GM18505 (cell line): ENCODE results near the gene TADA3.

ENCODE experiments used
- ATAC-seq: cut with Tn5 transposase; IDR thresholded peaks from one replicate; pipeline ENCODE4 v1.9.1; 2021; ENCODE audit not compliant: unreplicated experiment
- POLR2A ChIP-seq: IDR thresholded peaks from 4 replicates; pipeline ENCODE4 v1.6.1; 2011; ENCODE audit warnings: borderline replicate concordance; ENCODE audit not compliant: insufficient read depth, insufficient read length; ENCODE audit errors: extremely low read depth

The TADA3 gene

DNA sequence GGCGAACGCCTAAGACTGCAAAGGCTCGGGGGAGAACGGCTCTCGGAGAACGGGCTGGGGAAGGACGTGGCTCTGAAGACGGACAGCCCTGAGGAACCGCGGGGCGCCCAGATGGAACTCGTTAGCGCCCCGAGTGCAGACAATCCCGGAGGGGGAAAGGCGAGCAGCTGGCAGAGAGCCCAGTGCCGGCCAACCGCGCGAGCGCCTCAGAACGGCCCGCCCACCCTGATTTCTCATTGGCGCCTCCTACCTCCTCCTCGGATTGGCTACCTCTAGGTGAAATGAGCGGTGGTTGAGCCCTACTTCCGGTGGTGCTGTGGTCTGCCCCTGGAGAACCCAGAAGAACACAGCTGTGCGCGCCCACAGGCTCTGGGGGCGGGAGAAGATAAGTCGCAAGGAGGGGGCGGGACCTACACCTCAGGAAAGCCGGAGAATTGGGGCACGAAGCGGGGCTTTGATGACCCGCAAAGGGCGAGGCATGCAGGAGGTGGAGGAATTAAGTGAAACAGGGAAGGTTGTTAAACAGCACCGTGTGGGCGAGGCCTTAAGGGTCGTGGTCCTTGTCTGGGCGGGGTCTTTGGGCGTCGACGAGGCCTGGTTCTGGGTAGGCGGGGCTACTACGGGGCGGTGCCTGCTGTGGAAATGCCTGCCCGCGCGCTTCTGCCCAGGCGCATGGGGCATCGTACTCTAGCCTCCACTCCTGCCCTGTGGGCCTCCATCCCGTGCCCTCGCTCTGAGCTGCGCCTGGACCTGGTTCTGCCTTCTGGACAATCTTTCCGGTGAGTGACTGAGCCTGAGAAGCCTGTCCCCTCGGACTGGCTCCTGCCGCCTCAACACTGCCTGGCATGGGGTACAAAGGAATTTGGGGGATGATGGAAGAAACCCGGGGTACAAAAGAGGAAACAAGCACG lies 42.4 kb downstream of the TADA3 start, which contains the start of gene OGG1:
OGG1 (plus strand) TSS at position 308 of the 911 bp plus-strand sequence; CDS start at position 643, 335 bp downstream.
- peak; percentile 86 for ATAC-seq
- TF ChIP-seq POLR2A: peak; percentile 62

GRCh38 chr3:9749296-9749644 lies 43.0 kb downstream of the TADA3 start:
- TF ChIP-seq POLR2A: no peak
- no peak for ATAC-seq

DNA sequence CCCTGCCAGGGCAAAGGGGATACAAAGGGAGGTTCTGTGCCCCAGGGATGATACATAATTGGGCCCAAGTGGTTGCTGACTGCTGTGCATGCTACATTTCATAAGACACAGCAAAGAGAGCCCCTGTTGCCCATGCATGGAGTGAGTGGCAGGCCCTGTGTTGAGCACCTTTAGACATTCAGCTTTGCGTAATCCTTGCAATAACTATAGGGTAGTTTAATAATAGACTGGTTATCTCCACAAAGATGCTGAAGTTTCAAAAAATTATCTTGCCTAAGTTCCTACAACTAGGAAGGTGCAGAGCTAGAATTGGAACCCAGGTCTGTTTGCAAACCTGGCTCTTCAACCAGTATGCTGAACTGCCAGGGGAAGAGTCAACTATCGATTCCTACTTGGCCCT lies 44.2 kb downstream of the TADA3 start:
- ATAC-seq: no peak
- TF ChIP-seq POLR2A: no peak

DNA sequence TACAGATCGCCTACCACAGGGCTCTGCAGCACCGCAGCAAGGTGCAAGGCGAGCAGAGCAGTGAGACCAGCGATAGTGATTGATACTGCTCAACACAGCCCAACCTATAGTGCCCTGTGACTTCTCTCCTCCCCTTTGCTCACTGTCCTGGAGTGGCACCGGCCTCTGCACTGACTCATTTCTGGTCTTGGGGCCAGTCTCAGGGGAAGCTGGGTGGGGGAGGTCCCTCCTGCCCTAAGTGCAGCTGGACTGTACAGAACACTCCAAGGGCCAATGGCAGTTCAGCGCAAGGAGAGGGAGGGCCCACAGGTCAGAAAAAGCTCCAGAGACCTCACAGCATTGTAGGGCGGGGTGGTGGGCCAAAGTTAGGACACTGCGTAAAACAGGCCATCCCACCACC lies 45.0 kb downstream of the TADA3 start:
- ATAC-seq: no peak
- TF ChIP-seq POLR2A: no peak

DNA sequence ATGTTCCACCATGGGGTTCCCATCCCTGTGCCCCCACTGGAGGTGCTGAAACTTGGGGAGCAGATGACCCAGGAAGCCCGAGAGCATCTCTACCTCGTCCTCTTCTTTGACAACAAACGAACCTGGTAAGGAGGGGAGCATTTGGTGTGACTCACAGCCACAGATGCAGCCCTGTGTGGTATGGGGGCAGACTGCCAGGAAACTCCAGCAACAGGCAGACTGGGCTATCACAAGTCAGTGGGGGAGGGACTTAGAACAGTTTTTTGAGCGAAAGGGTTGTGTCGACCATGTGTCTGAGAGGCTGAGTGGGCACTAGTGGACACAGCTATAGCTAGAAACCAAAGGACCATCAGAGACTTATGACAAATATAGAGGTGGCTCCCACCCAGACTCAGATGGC lies 45.9 kb downstream of the TADA3 start:
- ATAC-seq: no peak
- TF ChIP-seq POLR2A: no peak

DNA sequence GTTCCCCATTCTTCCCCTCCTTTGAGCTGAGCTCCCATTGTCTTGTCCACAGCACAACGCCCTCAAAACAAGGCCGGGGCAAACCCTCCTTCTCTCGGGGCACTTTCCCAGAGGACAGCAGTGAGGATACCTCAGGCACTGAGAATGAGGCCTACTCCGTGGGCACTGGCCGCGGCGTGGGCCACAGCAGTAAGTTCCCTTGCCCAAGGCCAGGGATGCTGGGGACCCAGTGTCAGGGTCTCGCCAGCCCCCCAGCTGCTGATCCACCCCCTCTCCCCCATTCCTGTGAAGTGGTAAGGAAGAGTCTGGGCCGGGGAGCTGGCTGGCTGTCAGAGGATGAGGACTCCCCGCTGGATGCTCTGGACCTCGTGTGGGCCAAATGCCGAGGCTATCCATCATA lies 46.8 kb downstream of the TADA3 start:
- no peak for TF ChIP-seq POLR2A
- no peak for ATAC-seq

DNA sequence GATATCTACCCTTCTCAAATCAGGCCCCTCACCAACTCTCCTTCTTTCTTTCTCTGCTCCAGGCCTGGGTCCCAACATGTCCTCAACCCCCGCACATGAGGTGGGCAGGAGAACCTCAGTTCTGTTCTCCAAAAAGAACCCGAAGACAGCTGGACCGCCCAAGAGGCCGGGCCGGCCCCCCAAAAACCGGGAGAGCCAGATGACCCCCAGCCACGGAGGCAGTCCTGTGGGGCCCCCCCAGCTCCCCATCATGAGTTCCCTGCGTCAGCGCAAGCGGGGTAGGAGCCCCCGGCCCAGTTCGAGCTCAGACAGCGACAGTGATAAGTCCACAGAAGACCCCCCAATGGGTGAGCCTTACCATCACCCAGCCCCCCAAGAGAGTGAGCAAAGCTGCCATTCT lies 48.1 kb downstream of the TADA3 start:
- TF ChIP-seq POLR2A: no peak
- no peak for ATAC-seq

DNA sequence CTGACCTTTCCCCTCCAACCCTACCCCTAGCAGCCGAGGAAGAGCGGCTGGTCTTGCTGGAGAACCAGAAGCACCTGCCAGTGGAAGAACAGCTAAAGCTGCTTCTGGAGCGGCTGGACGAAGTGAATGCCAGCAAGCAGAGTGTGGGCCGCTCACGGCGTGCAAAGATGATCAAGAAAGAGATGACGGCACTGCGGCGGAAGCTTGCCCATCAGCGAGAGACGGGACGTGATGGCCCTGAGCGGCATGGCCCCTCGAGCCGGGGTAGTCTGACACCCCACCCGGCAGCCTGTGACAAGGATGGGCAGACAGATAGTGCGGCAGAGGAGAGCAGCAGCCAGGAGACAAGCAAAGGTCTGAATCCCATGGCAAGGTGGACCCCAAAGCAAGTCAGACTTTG lies 48.7 kb downstream of the TADA3 start:
- ATAC-seq: no peak
- TF ChIP-seq POLR2A: no peak

GRCh38 chr3:9742560-9742959 lies 49.7 kb downstream of the TADA3 start:
- no peak for ATAC-seq
- TF ChIP-seq POLR2A: no peak

GRCh38 chr3:9739181-9739580 lies 53.1 kb downstream of the TADA3 start:
- ATAC-seq: no peak
- TF ChIP-seq POLR2A: no peak

- ATAC-seq: no peak
- TF ChIP-seq POLR2A: no peak
Observed at GRCh38 chr3:9736831-9737230, 55.4 kb downstream of the TADA3 start.

DNA sequence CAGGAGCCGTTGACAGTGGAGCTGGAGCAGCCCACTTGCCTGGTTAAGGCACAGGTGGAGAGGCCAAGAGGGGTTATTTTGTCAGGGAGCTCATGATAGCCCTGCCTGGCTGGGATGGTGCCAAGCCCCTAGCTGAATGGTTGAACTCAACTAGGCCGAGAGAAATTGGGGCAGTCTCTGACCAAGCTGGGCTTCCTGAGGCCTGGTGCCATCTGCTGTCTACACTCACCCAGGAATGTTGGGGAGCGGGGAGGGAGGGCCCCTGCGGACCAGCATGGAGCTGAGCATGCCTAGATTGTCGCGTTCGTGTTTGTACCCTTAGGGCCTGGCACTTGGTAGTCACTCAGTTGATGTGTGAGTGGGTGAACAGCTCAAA lies 59.5 kb downstream of the TADA3 start:
- no peak for ATAC-seq
- no peak for TF ChIP-seq POLR2A

GRCh38 chr3:9732080-9732739 lies 60.1 kb downstream of the TADA3 start:
- ATAC-seq: no peak
- no peak for TF ChIP-seq POLR2A

DNA sequence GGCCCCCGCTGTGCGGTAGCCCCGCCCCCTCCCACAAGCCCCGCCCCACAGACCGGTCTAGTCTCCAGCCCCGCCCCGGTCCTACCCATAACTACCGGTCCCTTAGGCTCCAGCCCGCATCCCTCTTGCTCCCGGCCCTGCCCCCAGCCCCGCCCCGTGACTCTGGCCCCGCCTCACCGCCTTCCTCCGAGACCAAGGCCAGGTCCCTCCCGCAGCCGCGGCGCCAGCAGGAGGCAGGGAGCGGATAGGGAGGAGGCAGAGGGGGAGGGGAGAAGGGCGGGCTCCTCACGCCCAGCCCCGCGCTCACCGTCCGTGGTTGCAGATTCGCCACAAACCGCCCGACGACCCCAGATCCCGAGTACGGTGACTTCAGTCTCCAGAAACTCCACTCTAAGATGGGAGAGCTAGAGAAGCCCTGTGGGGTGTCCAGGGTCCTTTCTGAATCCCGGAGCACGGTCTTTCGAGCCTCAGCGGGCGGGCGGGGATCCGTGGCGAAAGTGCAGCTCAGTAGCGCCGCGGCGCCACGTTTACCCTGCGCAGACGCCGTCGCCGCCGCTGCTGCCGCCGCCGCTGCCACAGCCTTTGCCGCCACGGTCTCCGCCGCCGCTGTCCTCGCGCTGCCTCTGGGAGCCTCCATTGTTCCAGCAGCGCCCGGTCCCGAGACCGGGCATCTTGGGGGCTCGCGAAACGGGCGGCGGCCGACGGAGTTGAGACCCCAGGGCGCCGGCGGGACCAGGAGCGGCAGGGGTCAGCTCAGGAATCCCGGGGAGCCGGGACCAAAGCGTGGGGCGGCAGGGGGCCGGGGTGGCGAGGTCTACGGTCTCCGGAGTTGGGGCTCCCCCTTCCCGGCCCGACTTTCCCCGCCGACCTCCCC lies 60.8 kb downstream of the TADA3 start, which contains the start of gene BRPF1:
BRPF1 (plus strand) TSS at position 530 of the 874 bp plus-strand sequence. CDS start 2,406 bp downstream, outside the sequence.
- peak; percentile 92 for ATAC-seq
- TF ChIP-seq POLR2A: peak; percentile 74

DNA sequence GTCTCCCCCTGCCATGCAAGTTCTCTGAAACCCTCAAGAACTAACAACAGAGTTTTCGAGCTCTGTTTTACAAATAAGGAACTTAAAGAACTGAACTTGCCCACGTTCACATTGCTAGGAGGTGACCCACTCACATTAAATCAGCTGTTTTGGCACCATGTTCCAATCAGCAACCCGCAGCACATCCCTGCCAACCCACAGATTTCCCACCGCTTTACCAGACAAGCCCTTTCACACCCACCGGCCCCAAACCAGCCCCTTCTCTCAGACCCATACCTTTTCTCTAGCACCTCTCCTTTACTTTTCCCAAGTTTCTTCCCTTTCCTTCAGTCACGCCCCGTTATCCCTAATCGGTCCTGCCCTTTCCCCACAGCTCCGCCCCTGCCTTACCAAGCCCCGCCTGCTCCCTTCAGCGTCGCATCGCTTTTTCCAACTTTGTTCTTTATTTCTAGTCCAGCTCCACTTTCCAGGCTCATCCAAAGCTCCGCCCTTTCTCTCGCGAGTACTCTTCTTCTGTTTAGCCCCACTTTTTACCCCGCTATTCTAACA lies 61.5 kb downstream of the TADA3 start:
- no peak for TF ChIP-seq POLR2A
- peak; percentile 41 for ATAC-seq
